GM18867 (cell line): ENCODE data around the gene CDHR4.
"Not testable (repeated sequence)": the region's sequence is repeated elsewhere in the genome, so short reads cannot be mapped to it uniquely, and the experiment has no call there.

ENCODE experiments used
- ATAC-seq: cut with Tn5 transposase; IDR thresholded peaks from one replicate; pipeline ENCODE4 v1.9.1; 2021; ENCODE audit warnings: mild to moderate bottlenecking, moderate library complexity; ENCODE audit not compliant: unreplicated experiment

CDHR4 gene

GRCh38 chr3:49781415-49782199 is 18.1 kb downstream of the CDHR4 start:
- ATAC-seq, result no peak

DNA sequence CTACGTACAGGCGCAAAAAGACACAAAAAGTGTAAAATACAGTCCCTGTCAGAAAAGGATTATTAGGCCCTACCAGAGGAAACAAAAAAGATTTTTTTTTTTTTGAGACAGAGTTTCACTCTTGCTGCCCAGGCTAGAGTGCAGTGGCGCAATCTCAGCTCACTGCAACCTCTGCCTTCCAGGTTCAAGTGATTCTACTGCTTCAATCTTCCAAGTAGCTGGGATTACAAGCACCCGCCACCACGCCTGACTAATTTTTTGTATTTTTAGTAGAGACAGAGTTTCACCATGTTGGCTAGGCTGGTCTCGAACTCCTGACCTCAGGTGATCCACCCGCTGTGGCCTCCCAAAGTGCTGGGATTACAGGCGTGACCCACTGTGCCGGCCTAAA is 18.7 kb downstream of the CDHR4 start:
- not testable (repeated sequence) for ATAC-seq

DNA sequence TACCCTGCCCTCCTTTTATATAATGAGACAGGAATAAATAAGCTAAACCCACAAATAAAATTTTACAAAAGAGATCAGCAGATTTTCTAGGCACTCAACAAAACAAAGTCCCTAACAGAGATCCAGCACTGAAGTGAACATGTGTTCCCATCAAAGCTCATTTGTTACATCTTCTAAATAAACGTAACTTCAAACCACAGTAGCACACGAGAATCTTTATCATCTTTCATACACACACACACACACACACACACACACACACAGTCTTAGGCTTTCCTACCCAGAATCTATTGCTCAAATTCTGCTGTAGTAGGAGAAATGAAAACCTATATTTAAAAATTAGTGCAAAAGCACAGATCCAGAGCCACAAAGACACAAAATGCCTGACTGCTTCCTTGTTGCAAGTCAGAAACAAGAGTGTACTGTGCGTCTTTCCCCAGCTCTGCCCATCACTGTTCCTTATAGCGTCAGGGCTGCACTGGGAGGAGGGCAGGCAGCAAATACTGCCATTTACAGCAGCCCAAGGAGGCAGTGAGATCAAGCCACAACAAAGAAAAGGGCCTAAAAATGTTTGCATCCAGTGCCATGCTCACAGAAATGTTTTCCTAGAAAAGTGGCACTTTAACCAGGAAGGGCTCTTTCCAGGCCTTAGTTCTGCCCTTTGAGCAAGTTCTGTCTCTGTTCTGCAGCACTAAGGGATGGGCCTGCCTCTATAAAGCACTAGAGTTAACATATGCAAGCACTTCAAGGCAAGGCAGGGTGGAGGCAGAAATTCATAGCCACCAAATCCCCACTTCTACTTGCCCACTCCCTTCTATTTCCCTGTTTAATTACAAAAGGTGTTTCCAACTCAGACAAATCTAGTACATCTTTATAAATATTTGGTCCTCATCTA is 19.3 kb downstream of the CDHR4 start:
- ATAC-seq, result no peak

DNA sequence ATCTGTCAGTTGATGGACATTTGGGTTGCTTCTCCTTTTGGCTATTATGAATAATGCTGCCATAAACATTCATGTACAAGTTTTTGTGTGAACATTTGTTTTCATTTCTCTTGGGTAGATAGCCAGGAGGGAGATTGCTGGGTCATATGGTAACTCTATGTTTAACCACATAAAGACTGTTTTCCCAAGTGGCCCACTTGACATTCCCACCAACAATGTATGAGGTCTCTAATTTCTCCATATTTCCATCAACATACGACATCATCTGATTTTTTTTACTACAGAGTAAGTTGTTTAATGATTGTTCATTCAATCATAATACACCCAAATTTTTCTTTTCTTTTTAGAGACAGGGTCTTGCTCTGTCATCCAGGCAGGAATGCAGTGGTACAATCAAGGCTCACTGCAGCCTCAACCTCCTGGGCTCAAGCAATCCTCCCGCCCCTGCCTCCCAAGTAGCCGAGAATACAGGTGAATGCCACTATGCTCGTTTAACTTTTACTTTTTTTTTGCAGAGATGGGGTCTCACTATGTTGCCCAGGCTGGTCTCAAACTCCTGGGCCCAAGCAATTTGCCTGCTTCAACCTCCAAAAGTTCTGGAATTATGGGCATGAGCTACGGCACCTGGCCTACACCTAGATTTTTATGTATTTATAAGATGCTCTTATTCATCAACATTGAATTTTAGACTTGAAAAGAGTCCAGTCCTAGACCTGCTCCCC is 20.2 kb downstream of the CDHR4 start:
- no peak for ATAC-seq

DNA sequence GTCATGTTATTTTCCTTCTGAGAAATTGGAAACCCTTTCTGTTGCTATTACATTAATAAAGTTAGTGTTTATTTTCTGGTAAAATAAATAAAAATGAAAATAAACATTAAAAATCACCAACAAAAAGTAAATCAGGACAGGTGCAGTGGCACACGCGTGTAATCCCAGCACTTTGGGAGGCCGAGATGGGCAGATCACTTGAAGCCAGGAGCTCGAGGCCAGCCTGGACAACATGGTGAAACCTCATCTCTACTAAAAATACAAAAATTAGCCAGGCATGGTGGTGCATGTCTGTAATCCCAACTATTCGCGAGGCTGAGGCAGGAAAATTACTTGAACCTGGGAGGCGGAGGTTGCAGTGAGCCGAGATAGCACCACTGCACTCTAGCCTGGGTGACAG is 23.6 kb downstream of the CDHR4 start:
- not testable (repeated sequence) for ATAC-seq

GRCh38 chr3:49775538-49775937 is 24.1 kb downstream of the CDHR4 start:
- no peak for ATAC-seq

- no peak for ATAC-seq
Measured at GRCh38 chr3:49772703-49773102, 27.0 kb downstream of the CDHR4 start.

DNA sequence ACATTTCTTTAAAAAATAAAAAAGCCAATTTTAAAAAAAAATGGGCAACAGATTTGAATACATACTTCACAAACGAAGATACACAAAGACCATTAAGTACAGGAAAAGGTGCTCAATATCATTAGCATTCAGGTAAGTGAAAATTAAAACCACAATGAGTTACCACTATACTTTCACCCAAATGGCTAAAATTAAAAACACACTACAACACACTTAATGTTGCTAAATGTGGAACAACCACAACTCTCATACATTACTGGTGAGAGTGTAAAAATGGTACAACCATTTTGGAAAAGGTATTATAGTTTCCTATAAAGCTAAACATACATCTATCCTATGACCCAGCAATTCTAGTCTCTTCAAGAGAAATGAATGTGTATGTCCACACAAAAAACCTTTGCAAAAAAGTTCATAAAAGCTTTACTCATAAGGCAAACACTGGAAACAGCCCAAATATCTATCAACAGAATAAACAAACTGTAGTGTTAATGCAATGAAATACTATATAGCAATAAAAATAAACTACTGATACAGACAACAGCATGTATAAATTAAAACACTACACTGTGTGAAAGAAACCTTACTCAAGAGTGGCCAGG is 28.2 kb downstream of the CDHR4 start:
- no peak for ATAC-seq

GRCh38 chr3:49769926-49770325 is 29.7 kb downstream of the CDHR4 start:
- no peak for ATAC-seq

DNA sequence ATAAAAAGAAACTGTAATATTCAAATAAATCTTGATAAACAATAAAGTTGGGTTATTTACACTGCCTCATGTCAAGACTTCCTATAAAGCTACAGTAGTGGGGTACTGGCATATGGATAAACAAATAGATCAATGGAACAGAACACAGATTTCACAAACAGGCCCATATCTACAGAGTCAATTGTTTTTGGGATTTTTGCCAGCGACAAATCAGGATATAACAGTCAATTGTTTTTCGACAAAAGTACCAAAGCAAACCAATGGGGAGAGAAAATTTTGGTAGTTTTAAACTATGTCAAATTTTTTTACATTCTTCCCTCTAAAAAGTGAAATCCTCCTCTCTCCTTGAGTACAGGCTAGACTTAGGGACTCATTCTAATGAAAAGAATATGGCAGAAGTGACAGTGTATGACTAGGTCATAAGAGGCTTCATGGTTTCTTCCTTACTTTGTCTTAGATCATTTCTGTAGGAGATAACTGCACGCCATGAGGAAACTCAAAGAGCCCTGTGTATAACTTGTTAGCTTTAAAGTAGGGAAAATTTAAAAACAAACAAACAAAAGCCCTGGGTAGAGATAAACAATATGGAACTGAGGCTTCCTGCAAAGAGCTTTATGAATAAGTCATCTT is 30.3 kb downstream of the CDHR4 start:
- no peak for ATAC-seq

DNA sequence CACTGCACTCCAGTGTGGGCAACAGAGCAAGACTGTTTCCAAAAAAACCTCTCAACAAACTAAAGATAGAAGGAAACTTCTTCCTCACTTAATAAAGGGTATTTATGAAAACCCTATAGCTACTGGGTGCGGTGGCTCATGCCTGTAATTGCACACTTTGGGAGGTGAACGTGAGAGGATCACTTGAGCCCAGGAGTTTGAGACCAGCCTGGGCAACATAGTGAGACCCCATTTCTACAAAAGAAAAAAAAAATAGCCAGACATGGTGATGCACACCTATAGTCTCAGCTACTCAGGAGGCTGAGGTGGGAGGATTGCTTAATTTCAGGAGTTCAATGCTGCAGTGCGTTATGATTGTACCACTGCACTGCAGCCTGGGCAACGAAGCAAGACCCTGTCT is 35.7 kb downstream of the CDHR4 start:
- ATAC-seq, result no peak

DNA sequence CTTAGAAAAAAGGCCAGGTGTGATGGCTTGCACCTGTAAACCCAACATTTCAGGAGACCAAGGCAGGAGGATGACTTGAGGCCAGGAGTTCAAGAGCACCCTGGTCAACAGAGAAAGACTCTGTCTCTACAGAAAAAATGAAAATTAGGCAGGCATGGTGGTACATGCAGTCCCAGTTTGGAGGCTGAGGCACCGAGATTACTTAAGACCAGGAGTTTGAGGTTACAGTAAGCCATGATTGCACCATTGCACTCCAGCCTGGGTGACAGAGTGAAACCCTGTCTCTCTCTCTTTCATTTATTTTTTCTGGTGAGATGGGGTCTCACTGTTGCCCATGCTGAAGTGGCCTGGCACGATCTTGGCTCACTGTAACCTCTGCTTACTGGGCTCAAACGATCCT is 38.0 kb downstream of the CDHR4 start:
- no peak for ATAC-seq

DNA sequence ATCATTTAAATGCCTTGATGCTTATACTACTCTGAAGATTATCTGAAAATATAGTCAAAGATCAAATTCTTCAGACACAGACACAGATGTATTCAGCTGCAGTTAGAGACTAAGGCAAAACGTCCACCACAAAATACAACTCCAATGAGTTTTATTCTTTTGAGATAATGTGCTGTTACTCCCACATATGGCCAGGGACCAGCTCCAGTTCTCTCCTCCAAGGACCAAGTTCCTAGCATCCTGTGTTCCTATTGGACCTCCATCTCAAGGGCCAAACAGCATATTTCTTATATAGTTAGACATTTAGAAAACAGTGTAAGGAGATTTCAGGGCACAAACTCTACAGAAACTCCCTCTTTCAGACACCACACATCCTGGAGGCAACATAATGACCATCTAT is 40.4 kb downstream of the CDHR4 start:
- no peak for ATAC-seq

- ATAC-seq, result no peak
Measured at GRCh38 chr3:49757197-49757596, 42.5 kb downstream of the CDHR4 start.

DNA sequence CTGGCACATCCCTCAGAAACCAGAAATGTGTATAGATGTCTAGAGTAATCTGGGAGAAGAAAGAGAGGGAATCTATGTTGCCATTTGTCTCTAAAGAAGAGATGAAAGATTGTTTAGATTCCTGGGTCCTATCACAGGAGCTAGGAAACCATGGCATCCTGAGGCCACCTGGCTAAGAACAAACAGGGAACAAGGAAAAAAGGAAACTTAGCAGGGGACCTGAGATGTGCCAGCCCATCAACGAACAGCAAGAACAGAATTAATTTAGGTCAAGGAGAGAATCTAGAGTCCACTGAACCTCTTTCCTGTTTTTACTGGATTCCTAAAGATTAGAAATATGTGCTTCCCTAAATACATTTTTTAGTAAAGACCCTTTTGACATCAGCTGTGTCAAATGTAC is 43.6 kb downstream of the CDHR4 start:
- no peak for ATAC-seq

DNA sequence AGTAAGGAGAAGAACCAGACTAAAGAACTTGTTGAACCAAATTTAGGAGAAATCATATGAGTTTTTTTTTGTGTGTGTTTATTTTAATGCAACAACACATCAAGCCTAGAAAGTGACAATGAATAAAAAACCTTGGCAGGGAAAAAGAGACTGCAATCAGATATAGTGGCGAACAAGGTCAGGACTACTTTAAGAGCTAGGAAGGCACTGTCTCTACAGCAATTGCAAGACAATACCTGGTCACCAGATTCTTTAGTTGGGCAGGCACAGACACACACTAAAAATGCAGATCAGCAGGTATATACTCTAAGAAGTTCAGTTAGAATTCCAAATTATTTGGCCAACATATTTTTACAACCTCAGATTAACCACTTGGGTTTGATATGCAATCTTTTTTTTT is 45.1 kb downstream of the CDHR4 start:
- no peak for ATAC-seq

- ATAC-seq, result no peak
Measured at GRCh38 chr3:49751501-49751900, 48.2 kb downstream of the CDHR4 start.

GRCh38 chr3:49750056-49750455 is 49.6 kb downstream of the CDHR4 start:
- no peak for ATAC-seq

DNA sequence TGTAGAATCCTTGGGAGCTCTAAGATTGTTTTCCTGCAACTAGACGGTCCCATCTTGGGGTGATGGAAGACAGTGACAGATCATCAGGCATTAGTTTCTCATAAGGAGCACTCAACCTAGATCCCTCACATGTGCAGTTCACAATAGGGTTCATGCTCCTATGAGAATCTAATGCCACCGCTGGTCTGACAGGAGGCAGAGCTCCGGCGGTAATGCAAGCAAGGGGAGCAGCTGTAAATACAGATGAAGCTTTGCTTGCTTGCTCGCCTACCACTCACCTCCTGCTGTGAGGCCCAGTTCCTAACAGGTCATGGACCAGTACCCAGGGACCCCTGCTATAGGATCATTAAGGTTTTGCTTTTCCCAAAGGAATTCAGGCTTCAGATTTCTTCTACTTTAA is 50.8 kb downstream of the CDHR4 start:
- ATAC-seq, result not testable (repeated sequence)

GRCh38 chr3:49747792-49748480 is 51.7 kb downstream of the CDHR4 start:
- ATAC-seq, result no peak
